HG02885 (cell line): ENCODE data around the gene SP4.

Experiments
- ATAC-seq: cut with Tn5 transposase; IDR thresholded peaks from one replicate; pipeline ENCODE4 v1.9.1; 2021; ENCODE audit warnings: mild to moderate bottlenecking; ENCODE audit not compliant: unreplicated experiment, poor library complexity

The SP4 gene

DNA sequence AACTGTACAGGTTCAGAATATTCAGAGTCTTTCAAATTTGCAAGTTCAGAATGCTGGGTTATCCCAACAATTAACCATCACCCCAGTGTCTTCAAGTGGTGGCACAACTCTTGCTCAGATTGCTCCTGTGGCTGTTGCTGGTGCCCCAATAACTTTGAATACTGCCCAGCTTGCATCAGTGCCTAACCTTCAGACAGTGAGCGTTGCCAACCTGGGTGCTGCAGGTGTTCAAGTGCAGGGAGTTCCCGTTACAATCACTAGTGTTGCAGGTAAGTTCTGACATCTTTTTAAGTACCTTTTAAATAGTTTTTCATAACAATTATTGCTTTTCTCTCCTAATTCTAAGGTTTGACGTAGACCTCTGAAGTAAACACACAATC is 2.7 kb downstream of the SP4 start:
- ATAC-seq: no peak

DNA sequence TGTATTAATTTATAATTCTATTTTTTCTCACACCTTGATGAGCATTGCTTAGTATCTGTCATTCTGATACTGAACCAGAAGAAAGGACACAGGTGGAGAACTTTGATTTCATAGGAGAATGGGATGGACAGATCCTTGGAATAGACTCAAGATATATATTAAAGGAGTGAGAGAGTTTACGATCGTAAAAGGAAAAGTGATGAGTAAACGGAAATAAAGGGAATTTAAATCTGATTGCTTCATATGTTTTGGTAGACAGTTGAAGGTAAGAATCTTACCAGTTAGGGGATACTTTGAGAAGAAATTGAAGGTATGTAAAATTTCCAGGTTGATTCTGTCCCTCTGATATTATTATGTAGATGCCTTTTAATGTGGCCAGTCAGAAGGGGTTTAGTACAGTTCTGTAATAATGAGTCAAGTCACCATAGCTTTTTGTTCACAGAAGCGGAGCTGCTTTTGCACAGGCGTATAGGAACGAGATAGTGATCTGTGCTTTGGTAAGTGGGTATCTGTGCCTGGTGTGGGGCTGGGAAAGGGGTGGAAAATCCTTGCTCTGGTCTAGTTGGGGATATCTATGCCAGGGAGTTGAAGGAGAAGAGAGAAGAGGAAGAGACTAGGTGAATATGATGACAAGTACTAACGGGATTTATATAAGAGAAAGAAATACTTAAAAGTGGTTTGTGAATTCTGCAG is 15.4 kb downstream of the SP4 start:
- ATAC-seq: no peak

- ATAC-seq: no peak
Measured at GRCh38 chr7:21448974-21449373, 21.1 kb downstream of the SP4 start.

- no peak for ATAC-seq
Measured at GRCh38 chr7:21450076-21450475, 22.2 kb downstream of the SP4 start.

DNA sequence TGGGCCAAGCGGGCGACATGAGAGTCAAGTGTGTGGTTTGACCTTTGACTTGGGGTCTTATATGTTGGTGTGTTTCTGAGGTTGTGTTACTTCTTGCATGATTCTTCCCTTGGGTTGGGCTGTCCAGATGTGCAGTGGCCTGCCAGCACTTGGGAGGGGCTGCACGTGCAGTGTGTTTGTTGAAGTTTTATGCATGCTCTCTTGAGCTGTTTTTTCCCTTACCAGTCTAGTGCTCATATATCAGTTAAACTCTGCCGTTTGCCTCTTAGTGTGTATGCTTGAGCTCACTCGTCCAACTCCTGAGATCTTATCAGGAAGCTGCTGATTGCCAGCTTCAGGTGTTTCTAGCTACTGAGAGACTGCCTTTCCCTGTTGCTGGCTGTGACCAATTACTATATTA is 23.1 kb downstream of the SP4 start:
- no peak for ATAC-seq

GRCh38 chr7:21454182-21454581 is 26.3 kb downstream of the SP4 start:
- no peak for ATAC-seq

GRCh38 chr7:21454906-21455305 is 27.0 kb downstream of the SP4 start:
- no peak for ATAC-seq

DNA sequence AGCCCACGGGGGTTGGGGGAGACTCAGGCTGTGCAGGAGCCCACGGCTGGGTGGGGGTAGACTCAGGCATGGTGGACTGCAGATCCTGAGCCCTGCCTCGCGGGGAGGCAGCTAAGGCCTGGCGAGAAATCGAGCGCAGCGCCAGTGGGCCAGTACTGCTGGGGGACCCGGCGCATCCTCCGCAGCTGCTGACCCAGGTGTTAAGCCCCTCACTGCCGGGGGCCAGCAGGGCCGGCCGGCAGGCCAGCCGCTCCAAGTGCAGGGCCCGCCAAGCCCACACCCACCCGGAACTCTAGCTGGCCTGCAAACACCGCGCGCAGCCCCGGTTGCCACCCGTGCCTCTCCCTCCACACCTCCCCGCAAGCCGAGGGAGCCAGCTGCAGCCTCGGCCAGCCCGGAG is 33.4 kb downstream of the SP4 start:
- no peak for ATAC-seq

- no peak for ATAC-seq
Measured at GRCh38 chr7:21462081-21462480, 34.2 kb downstream of the SP4 start.

DNA sequence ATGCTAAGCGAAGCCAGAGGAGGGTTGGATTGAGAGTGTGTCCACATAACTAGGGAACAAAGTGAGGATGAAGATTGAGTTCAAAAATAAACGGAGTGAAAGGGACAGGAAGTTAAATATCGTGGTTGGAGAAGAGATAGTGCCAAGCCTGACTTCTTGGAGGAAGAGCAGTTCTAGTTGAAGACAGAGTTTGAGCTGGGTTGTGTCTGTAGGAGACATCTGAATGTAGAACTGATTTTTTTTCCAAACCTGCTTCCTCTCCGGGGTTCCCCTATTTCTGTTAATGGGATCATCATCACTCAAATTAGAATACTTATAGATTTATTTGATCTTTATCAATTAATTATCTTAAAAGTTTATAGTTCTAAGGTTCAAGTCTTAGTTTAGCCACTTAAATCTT is 35.6 kb downstream of the SP4 start:
- no peak for ATAC-seq

- ATAC-seq: no peak
Measured at GRCh38 chr7:21468969-21469368, 41.1 kb downstream of the SP4 start.

GRCh38 chr7:21469894-21470293 is 42.0 kb downstream of the SP4 start:
- no peak for ATAC-seq

DNA sequence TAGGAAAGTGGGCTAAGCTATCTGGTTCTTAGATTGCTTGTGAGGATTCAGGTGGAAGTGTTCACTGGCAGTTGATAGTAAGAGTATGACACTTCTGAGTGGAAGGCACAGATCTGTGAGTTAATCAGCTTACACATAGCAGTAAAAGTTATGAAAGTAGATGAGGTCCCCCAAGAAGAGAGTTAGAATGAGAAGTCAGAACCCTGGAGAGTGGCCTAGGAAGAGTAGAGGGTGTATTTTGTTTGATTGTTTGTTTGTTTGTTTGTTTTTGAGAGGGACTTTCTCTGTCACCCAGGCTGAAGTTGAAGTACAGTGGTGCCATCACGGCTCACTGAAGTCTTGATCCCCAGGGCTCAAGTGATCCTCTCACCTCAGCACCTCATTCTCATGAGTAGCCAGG is 44.1 kb downstream of the SP4 start:
- no peak for ATAC-seq

DNA sequence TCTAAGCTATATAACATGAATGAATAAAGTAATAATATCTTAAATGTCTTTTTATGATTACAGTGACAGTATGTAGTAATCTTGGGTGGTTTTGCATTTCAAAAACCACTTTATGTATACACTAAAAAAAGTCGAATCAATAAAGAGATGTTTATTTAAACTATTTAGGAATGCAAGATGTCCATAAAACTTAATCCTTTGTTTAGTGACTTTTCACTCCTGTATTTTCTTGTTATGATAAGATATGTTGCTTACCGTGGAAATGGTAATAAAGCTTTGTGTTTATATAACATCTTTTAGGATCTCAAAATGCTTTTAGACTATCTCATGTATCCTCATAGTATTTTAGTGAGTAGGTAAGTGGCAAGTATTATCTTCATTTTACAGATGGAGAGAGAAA is 48.5 kb downstream of the SP4 start:
- no peak for ATAC-seq

DNA sequence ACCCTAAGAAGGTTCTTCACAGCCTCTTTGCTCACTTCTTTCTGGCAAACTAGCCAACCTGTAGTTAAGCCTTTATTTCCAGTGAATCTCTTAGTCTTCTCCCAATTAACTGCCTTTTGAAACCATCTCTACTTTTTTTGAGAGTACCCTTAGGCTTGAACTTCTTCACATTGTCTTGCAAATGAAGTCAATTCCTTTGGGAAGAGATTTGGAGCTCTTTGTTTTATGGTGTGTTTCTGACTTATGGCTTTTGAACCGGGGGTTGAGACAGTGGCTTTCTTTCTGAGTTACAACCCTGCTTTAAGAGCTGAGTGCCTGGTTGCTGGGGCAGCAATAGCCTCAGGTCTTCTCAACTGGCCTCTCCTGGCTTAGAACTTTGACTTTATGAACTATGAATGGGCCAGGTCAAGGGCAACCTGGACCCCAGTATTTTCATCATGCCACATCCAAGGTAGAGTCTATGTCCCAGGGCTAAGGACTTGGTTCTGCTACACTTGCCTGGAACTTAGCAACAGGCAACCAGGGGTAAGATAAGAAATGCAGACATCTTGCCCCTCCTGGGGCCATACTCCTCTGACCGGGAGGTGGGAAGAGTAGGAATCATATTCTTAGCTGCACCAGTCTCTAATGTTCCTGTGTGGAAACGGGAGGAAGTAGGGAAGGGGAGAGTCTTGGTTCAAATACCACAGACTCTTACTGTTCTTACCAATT is 53.0 kb downstream of the SP4 start:
- no peak for ATAC-seq

- no peak for ATAC-seq
Measured at GRCh38 chr7:21486511-21486910, 58.6 kb downstream of the SP4 start.

DNA sequence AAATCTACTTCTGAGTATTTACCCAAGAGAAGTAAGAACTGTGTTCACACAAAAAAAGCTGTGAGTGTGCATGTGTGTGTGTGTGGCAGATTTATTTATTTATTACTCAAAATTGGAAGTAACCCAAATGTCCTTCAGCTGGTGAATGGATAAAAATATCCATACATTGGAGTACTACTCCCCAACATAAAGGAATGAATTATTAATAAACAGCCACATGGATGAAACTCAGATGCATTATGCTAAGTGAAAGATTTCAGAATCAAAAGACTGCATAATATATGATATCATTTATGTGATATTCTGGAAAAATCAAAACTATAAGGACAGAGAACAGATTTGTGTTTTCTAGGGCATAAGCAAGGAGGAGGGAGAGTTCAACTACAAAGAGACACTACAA is 67.8 kb downstream of the SP4 start:
- ATAC-seq: no peak

DNA sequence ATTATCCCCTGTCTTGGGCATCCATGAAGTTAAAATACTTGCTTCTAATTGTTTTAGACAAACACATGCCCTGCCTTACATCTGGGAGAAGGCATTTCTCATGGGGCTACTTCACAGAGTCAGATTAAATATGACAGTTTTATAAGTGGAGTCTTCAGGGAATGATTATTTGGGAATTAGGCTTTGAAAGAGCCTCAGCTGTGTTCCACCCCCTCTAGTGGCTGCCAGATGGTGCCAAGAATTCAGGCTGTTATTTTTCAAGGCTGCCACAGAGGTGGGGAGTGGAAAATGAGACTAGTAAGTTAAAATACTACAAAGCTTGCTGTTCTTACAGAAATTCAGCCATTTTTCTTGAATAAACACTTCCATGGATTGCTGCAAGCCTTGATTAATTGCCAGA is 69.2 kb downstream of the SP4 start:
- no peak for ATAC-seq

DNA sequence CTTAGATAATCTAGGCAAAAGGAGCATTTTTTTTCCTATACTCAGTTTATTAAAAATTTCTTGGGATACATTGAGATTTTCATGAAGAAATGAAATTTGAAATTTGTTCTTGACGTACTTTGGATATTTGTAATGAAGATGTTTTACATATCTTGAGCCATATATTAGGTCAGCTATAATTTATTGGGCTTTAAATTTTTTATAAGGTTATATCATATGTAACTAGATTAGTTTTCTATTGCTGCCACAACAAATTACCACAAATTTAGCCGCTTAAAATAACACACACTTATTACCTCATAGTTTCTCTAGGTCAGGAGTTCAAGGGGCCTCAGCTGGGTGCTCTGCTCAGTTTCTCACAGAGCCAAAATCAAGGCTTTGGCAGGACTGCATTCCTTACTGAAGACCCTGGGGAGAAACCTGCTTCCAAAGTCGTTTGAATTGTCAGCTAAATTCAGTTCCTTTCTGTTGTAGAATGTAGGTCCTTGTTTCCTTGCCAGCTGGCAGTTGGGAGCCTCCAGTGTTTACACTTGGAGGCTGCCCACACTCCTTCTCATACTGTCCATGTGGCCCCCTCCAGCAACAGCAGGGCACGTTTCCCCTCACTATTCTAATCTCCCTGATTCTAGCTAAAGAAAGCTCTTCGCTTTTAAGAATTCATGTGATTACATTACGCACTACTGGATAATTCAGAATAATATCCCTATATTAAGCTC is 72.4 kb downstream of the SP4 start:
- ATAC-seq: no peak

DNA sequence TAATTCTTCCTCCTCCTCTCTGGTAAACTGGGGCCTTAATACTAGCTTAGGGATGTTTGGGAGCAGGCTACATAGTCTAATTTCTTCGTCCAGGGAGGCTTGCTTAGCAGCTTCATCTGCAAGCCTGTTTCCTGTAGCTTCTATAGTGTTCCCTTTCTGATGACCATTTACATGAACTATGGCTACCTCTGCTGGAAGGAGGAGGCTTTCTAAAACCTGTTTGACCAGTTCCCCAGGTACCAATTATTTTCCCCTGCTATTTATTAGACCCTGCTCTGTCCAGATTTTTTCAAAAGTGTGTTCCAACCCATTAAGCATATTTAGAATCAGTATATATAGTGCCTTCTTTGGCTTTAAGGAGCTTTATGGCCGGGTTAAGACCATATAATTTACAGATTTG is 76.1 kb downstream of the SP4 start:
- no peak for ATAC-seq

- ATAC-seq: no peak
Measured at GRCh38 chr7:21507627-21508343, 79.9 kb downstream of the SP4 start.
